DOHH2 (cell line): ENCODE measurements around the gene HOXA13.

Experiments used
- EZH2phosphoT487 ChIP-seq: fragments of 200-600 bp; sonication (generic); IDR thresholded peaks from 2 replicates; pipeline ENCODE4 v1.6.1; 2017; ENCODE audit warnings: borderline replicate concordance, mild to moderate bottlenecking, antibody characterized with exemption, low read length, moderate library complexity, mixed read lengths
- TF ChIP-seq, protein P1 (sequence below): fragments of 200-600 bp; sonication (generic); IDR thresholded peaks from one replicate; pipeline ENCODE4 v1.5.1; 2014; ENCODE audit warnings: antibody characterized with exemption, mild to moderate bottlenecking, low read depth, low read length; ENCODE audit not compliant: poor library complexity, severe bottlenecking

DNA sequence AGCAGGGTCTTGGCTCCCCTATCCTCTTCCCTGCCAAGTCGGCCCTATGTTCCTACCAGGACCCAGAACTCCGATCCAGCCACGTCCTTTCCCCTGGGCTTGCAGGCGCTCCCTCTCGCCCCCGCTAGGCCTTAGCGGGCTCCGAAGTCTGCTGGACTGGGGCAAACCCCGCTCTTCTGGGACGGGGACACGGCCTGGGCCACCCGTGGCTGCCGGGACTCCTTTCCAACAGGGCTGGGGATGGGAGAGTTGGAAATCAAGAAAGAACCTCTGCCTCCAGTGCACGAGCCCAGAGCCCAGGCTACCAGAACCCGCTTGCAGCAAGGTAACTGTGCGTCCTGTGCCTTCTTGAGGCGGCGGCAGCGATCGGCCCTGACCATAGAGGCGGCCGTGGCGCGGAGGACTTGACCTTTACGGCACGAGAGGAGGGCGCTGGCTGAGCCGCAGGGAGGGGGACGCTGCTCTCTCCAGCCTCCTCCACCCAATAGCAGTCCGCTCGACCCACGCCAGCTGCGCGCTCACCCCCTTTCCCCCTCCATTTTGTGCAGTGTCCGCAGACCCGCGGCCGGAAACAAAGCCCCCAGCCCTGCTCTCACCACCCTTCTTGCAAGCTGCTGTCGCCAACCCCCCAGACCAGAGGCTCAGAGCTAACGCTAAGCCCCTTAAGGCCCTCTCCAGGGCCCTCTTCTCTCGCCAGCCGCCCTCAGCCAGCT is 7.9 kb downstream of the HOXA13 start:
- TF ChIP-seq, protein P1, sequence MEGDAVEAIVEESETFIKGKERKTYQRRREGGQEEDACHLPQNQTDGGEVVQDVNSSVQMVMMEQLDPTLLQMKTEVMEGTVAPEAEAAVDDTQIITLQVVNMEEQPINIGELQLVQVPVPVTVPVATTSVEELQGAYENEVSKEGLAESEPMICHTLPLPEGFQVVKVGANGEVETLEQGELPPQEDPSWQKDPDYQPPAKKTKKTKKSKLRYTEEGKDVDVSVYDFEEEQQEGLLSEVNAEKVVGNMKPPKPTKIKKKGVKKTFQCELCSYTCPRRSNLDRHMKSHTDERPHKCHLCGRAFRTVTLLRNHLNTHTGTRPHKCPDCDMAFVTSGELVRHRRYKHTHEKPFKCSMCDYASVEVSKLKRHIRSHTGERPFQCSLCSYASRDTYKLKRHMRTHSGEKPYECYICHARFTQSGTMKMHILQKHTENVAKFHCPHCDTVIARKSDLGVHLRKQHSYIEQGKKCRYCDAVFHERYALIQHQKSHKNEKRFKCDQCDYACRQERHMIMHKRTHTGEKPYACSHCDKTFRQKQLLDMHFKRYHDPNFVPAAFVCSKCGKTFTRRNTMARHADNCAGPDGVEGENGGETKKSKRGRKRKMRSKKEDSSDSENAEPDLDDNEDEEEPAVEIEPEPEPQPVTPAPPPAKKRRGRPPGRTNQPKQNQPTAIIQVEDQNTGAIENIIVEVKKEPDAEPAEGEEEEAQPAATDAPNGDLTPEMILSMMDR: no peak
- peak; percentile 84 for TF ChIP-seq EZH2phosphoT487
